HepG2 (cell line): Measurements from ENCODE around the gene OR13C4. TPM values are rescaled to one million over a fixed set of nuclear protein-coding genes. Genes with fewer than 3 reads are reported as not detected.

Experiments
- ATAC-seq: fragments of 200-7000 bp; cut with Tn5 transposase; 3 replicates; pipeline ENCODE4 v1.9.1; 2020; ENCODE audit warnings: mild to moderate bottlenecking, moderate library complexity
- BruUV-seq: library from RNA; stranded (reverse); fragments of 400-500 nt; replicated peaks from 2 replicates; lab custom pipeline; 2021; lab: Mats Ljungman, UMichigan
- CTCF ChIA-PET: fragments of 300-600 bp; formaldehyde crosslinking; extraction: SDS; loops from one replicate; lab custom pipeline; 2021; ENCODE audit warnings: low total read pairs, inconsistent platforms, low intra/inter-chr PET ratio; lab: Yijun Ruan, JAX
- POLR2A ChIA-PET: fragments of 350-600 bp; sonication (Branson Sonifier 250); formaldehyde crosslinking; loops from one replicate; lab custom pipeline; 2020; ENCODE audit warnings: antibody characterized with exemption, inconsistent platforms; lab: Yijun Ruan, JAX
- DNase-seq: peaks from one replicate; pipeline ENCODE4 v3.0.0-alpha.2; 2015; ENCODE audit warnings: low spot score
- FAIRE-seq: peaks from 3 replicates; lab custom pipeline; 2011; peaks lifted over from hg19 to GRCh38; lab: Jason Lieb, UNC
- H2AFZ ChIP-seq: one replicate; pipeline ENCODE4 v1.6.1; 2011; ENCODE audit warnings: low read length, inconsistent platforms
- H3K27ac ChIP-seq: fragments of 300-600 bp; 3 replicates; pipeline ENCODE4 v1.8.0; 2011; ENCODE audit warnings: mixed run types, mild to moderate bottlenecking, mixed read lengths, low read length, inconsistent platforms; ENCODE audit not compliant: insufficient read depth; ENCODE audit errors: extremely low read length
- H3K27me3 ChIP-seq, 2 experiments: fragments of 200-600 bp in 1 of 2; 2 replicates in 1 of 2; 3 replicates in 1 of 2; pipeline versions ENCODE4 v1.6.0 to v1.8.0; 2011; ENCODE audit warnings: low read length in 2 of 2, mild to moderate bottlenecking in 2 of 2, moderate library complexity in 2 of 2, inconsistent platforms in 1 of 2; ENCODE audit not compliant: insufficient read depth in 2 of 2, control insufficient read depth in 1 of 2
- H3K36me3 ChIP-seq, 2 experiments: fragments of 200-600 bp in 1 of 2; replicated peaks in 1 of 2; 2 replicates in 1 of 2; 3 replicates in 1 of 2; pipeline versions ENCODE4 v1.5.1 to v1.8.0; 2011; ENCODE audit warnings: low read length in 2 of 2, inconsistent platforms in 1 of 2; ENCODE audit not compliant: insufficient read depth in 2 of 2, control insufficient read depth in 1 of 2
- H3K4me1 ChIP-seq: 2 replicates; pipeline ENCODE4 v1.5.1; 2012; ENCODE audit warnings: low read length, inconsistent platforms; ENCODE audit not compliant: insufficient read depth
- H3K4me2 ChIP-seq: 2 replicates; pipeline ENCODE4 v1.6.0; 2011; ENCODE audit warnings: low read depth, low read length, inconsistent platforms
- H3K4me3 ChIP-seq, 3 experiments: fragments of 200-600 bp in 1 of 3; sonication (generic), shearing (Covaris generic) in 1 of 3; replicated peaks in 1 of 3; 2 replicates each; pipeline ENCODE4 v1.5.1; 2011 to 2016; ENCODE audit warnings: low read length in 3 of 3, inconsistent platforms in 2 of 3, low read depth in 2 of 3, mild to moderate bottlenecking in 2 of 3, control low read depth in 1 of 3, mixed read lengths in 1 of 3; ENCODE audit not compliant: insufficient read depth in 1 of 3
- H3K79me2 ChIP-seq: one replicate; pipeline ENCODE4 v1.6.1; 2011; ENCODE audit warnings: low read length, inconsistent platforms; ENCODE audit not compliant: insufficient read depth
- H3K9ac ChIP-seq: 2 replicates; pipeline ENCODE4 v1.6.0; 2011; ENCODE audit warnings: mild to moderate bottlenecking, low read depth, low read length, inconsistent platforms; ENCODE audit not compliant: insufficient read depth
- H3K9me3 ChIP-seq: 2 replicates; pipeline ENCODE4 v1.5.1; 2012; ENCODE audit warnings: mild to moderate bottlenecking, low read length
- H4K20me1 ChIP-seq: 2 replicates; pipeline ENCODE4 v1.6.0; 2011; ENCODE audit warnings: inconsistent platforms, mild to moderate bottlenecking, low read length, moderate library complexity; ENCODE audit not compliant: insufficient read depth
- FOXP1 ChIP-seq, 2 experiments: fragments of 450-650 bp in 1 of 2; IDR thresholded peaks; 2 replicates each; pipeline ENCODE4 v1.6.1; 2017 to 2018; ENCODE audit warnings: antibody characterized with exemption in 1 of 2
- JDP2 ChIP-seq: sonication (generic); formaldehyde crosslinking; IDR thresholded peaks from 2 replicates; pipeline ENCODE4 v1.8.1; 2022; ENCODE audit warnings: missing genetic modification reagents, borderline replicate concordance
- MYNN ChIP-seq: sonication (generic); formaldehyde crosslinking; IDR thresholded peaks from 2 replicates; pipeline ENCODE4 v1.4.0; 2020; ENCODE audit warnings: mild to moderate bottlenecking, low read depth, missing genetic modification reagents
- NFYB ChIP-seq: sonication (generic); formaldehyde crosslinking; IDR thresholded peaks from 2 replicates; pipeline ENCODE4 v1.4.0; 2020; ENCODE audit warnings: missing genetic modification reagents
- NR2F6 ChIP-seq, 2 experiments: IDR thresholded peaks; 2 replicates each; pipeline ENCODE4 v1.6.1; 2016; ENCODE audit warnings: antibody characterized with exemption in 1 of 2, mild to moderate bottlenecking in 1 of 2
- PCBP2 ChIP-seq: fragments of 200-400 bp; formaldehyde crosslinking; optimal IDR thresholded peaks from 2 replicates; pipeline ENCODE3; 2018; ENCODE audit warnings: low read length, low read depth; ENCODE audit not compliant: poor library complexity, severe bottlenecking
- RBM22 ChIP-seq: fragments of 200-400 bp; formaldehyde crosslinking; optimal IDR thresholded peaks from 2 replicates; pipeline ENCODE3; 2017; ENCODE audit warnings: mild to moderate bottlenecking, low read length, moderate library complexity
- ZNF44 ChIP-seq: sonication (generic); formaldehyde crosslinking; IDR thresholded peaks from 2 replicates; pipeline ENCODE4 v1.5.1; 2020; ENCODE audit warnings: mild to moderate bottlenecking, missing genetic modification reagents
- ZNF660 ChIP-seq: sonication (generic); formaldehyde crosslinking; IDR thresholded peaks from 2 replicates; pipeline ENCODE4 v1.5.1; 2020; ENCODE audit warnings: mild to moderate bottlenecking, low read depth, missing genetic modification reagents, borderline replicate concordance
- ZNF670 ChIP-seq: sonication (generic); formaldehyde crosslinking; IDR thresholded peaks from 2 replicates; pipeline ENCODE4 v1.8.0; 2022; ENCODE audit warnings: mild to moderate bottlenecking, missing genetic modification reagents, borderline replicate concordance
- WGBS: methylation state at CpG from one replicate; pipeline ENCODE4 v1.1.6; 2017; ENCODE audit warnings: low lambda C conversion rate; 5-methylcytosine and 5-hydroxymethylcytosine counted together
- in situ Hi-C: cut with HindIII; loops from 2 replicates; pipeline ENCODE4 v1.10.0; 2017; ENCODE audit warnings: low pct_unique_long_range_greater_than_20kb; ENCODE audit not compliant: extremely low pct_ligation_motif_present
- intact Hi-C: fragments of 100-400 bp; cut with micrococcal nuclease; formaldehyde crosslinking; loops from one replicate; pipeline ENCODE4 v1.10.0; 2022; ENCODE audit not compliant: unreplicated experiment
- polyA plus RNA-seq, 8 experiments: library from polyadenylated mRNA; depleted of rRNA in 3 of 8; stranded (reverse) in 7 of 8; unstranded in 1 of 8; fragments of >200 nt; fragmentation: Illumina TruSeq in 4 of 8; extraction: Trizol in 4 of 8; gene quantifications; 2 replicates each; pipeline versions ENCODE4 v1.2.1 to v1.2.3, GENCODE V29; 2011 to 2016; ENCODE audit warnings: low read depth in 4 of 8, missing spikeins in 1 of 8, mixed read lengths in 1 of 8; ENCODE audit not compliant: insufficient read depth in 1 of 8
- total RNA-seq, 5 experiments: library from RNA; depleted of rRNA; stranded (reverse); fragments of >200 nt; fragmentation: Illumina TruSeq; extraction: Trizol; gene quantifications; 2 replicates each; pipeline ENCODE4 v1.2.3, GENCODE V29; 2016; ENCODE audit warnings: low read depth in 1 of 5
- TF ChIP-seq, protein P1 (sequence below): IDR thresholded peaks from 2 replicates; pipeline ENCODE4 v1.6.1; 2012; ENCODE audit warnings: low read length, improper control_type of control experiment
- TF ChIP-seq, protein P2 (sequence below): sonication (generic); formaldehyde crosslinking; IDR thresholded peaks from 2 replicates; pipeline ENCODE4 v1.4.0; 2020; ENCODE audit warnings: mild to moderate bottlenecking, missing genetic modification reagents
- TF ChIP-seq, protein P3 (sequence below): sonication (generic); formaldehyde crosslinking; IDR thresholded peaks from 2 replicates; pipeline ENCODE4 v1.8.1; 2022; ENCODE audit warnings: mild to moderate bottlenecking, missing genetic modification reagents
- TF ChIP-seq, protein P4 (sequence below): sonication (generic); formaldehyde crosslinking; IDR thresholded peaks from 2 replicates; pipeline ENCODE4 v1.4.0; 2020; ENCODE audit warnings: mild to moderate bottlenecking, missing genetic modification reagents
- TF ChIP-seq, protein P5 (sequence below): sonication (generic); formaldehyde crosslinking; IDR thresholded peaks from 2 replicates; pipeline ENCODE4 v1.8.1; 2023; ENCODE audit warnings: mild to moderate bottlenecking, missing genetic modification reagents

Gene OR13C4
- total and polyA plus RNA-seq, 2 of the 13 experiments (the other 11 are each of a cell fraction or from before 2014, with no cell fraction given) = not detected

DNA sequence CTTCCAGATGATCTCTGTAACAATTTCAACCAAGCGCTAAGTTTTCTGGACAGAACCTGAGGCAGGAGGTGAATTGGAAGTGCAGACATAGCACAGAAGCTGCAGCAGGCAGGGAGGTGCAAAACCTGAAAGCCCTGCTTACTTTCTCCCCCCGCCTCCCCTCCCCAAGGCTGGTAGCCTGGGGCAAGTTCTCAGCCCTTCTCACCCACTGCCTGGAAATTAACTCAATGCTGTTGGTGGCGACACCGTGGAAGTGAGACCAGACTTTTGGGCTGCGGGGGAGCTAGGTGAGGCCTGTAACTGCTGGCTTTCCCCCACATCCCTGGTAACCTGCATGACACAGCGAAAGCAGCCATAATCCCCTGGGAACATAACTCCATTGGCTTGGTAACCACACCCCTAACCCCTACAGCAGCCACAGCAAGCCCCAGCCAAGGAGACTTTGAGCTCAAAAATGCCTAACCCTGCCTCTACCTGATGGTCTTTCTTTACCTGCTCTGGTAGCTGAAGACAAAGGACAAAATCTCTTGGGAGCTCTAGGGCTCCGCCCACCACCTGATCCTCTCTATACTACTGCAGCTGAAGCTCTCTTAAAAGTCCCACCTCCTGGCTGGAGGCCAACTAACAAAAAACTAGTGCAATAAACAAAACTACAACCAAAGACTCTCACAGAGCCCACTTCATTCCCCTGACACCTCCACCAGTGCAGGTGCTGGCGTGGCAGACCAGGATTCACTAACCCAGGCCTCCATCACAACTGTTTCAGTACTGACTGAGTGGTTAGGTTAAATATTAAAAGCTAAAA is 30.0 kb upstream of the OR13C4 start:
- POLR2A ChIA-PET = no interaction called here
- Histone ChIP-seq H3K27me3 (no peaks in the 10 kb centered on the region), H3K9ac (no peak overlapping the region), H3K4me2 (no peak overlapping the region), H3K79me2 (no peaks in the 10 kb centered on the region), H4K20me1 (no peaks in the 10 kb centered on the region), H3K36me3 (no peaks in the 10 kb centered on the region), H3K4me1 (no peaks in the 10 kb centered on the region), H3K27ac (no peak overlapping the region), H3K9me3 (no peaks in the 10 kb centered on the region), H2AFZ (no peak overlapping the region), H3K4me3 (no peak overlapping the region)
- WGBS = 37% methylated on average over 5 of the region's 8 CpGs
- FAIRE-seq (no peak), ATAC-seq (no peak), DNase-seq (no peak)
- in situ Hi-C loops = no loop called here
- CTCF ChIA-PET = no interaction called here
- intact Hi-C loops = no loop called here
- no TSS peak for BruUV-seq
- TF ChIP-seq NR2F6 (IDR thresholded peaks at IDR 0.05) (no peak), NR2F6 (CRISPR knock-in tag; IDR thresholded peaks at IDR 0.05) (no peak), RBM22 (no peak), ZNF660 (CRISPR knock-in tag) (no peak), NFYB (CRISPR knock-in tag) (no peak), FOXP1 (IDR thresholded peaks at IDR 0.05) (no peak), FOXP1 (CRISPR knock-in tag; IDR thresholded peaks at IDR 0.05) (no peak), ZNF670 (CRISPR knock-in tag) (no peak), ZNF44 (CRISPR knock-in tag) (no peak), JDP2 (CRISPR knock-in tag) (no peak), PCBP2 (no peak), MYNN (CRISPR knock-in tag) (no peak)
- TF ChIP-seq, protein P1, sequence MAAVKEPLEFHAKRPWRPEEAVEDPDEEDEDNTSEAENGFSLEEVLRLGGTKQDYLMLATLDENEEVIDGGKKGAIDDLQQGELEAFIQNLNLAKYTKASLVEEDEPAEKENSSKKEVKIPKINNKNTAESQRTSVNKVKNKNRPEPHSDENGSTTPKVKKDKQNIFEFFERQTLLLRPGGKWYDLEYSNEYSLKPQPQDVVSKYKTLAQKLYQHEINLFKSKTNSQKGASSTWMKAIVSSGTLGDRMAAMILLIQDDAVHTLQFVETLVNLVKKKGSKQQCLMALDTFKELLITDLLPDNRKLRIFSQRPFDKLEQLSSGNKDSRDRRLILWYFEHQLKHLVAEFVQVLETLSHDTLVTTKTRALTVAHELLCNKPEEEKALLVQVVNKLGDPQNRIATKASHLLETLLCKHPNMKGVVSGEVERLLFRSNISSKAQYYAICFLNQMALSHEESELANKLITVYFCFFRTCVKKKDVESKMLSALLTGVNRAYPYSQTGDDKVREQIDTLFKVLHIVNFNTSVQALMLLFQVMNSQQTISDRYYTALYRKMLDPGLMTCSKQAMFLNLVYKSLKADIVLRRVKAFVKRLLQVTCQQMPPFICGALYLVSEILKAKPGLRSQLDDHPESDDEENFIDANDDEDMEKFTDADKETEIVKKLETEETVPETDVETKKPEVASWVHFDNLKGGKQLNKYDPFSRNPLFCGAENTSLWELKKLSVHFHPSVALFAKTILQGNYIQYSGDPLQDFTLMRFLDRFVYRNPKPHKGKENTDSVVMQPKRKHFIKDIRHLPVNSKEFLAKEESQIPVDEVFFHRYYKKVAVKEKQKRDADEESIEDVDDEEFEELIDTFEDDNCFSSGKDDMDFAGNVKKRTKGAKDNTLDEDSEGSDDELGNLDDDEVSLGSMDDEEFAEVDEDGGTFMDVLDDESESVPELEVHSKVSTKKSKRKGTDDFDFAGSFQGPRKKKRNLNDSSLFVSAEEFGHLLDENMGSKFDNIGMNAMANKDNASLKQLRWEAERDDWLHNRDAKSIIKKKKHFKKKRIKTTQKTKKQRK = no peak
- TF ChIP-seq, protein P2, sequence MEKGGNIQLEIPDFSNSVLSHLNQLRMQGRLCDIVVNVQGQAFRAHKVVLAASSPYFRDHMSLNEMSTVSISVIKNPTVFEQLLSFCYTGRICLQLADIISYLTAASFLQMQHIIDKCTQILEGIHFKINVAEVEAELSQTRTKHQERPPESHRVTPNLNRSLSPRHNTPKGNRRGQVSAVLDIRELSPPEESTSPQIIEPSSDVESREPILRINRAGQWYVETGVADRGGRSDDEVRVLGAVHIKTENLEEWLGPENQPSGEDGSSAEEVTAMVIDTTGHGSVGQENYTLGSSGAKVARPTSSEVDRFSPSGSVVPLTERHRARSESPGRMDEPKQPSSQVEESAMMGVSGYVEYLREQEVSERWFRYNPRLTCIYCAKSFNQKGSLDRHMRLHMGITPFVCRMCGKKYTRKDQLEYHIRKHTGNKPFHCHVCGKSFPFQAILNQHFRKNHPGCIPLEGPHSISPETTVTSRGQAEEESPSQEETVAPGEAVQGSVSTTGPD (CRISPR knock-in tag) = no peak
- TF ChIP-seq, protein P3, sequence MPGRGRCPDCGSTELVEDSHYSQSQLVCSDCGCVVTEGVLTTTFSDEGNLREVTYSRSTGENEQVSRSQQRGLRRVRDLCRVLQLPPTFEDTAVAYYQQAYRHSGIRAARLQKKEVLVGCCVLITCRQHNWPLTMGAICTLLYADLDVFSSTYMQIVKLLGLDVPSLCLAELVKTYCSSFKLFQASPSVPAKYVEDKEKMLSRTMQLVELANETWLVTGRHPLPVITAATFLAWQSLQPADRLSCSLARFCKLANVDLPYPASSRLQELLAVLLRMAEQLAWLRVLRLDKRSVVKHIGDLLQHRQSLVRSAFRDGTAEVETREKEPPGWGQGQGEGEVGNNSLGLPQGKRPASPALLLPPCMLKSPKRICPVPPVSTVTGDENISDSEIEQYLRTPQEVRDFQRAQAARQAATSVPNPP = no peak
- TF ChIP-seq, protein P4, sequence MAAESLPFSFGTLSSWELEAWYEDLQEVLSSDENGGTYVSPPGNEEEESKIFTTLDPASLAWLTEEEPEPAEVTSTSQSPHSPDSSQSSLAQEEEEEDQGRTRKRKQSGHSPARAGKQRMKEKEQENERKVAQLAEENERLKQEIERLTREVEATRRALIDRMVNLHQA (CRISPR knock-in tag) = no peak
- TF ChIP-seq, protein P5, sequence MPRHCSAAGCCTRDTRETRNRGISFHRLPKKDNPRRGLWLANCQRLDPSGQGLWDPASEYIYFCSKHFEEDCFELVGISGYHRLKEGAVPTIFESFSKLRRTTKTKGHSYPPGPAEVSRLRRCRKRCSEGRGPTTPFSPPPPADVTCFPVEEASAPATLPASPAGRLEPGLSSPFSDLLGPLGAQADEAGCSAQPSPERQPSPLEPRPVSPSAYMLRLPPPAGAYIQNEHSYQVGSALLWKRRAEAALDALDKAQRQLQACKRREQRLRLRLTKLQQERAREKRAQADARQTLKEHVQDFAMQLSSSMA = no peak
